Inferior parietal cortex (tissue), 1 donor: ENCODE results near the gene ZBTB11.
"Not testable (repeated sequence)": the region's sequence is repeated elsewhere in the genome, so short reads cannot be mapped to it uniquely, and the experiment has no call there.

Experiments
- DNase-seq: peaks from one replicate; pipeline ENCODE4 v3.0.0-alpha.2; 2016; ENCODE audit errors: extremely low spot score

The ZBTB11 gene

GRCh38 chr3:101643009-101643844 is 33.7 kb downstream of the ZBTB11 start:
- DNase-seq: no peak

DNA sequence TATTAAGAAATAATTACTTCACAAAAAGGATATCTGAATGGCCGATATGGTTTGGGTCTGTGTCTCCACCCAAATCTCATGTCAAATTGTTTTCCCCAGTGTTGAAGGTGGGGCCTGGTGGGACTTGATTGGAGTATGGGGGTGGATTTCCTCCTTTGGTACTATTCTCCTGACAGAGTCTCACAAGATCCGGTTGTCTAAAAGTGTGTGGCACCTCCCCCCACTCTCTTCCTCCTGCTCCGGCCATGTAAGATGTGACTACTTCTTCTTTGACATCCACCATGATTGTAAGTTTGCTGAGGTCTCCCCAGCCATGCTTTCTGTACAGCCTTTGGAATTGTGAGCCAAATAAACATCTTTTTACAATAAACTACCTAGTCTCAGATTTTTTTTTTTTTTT is 34.5 kb downstream of the ZBTB11 start:
- no peak for DNase-seq

- not testable (repeated sequence) for DNase-seq
These were observed 35.4 kb downstream of the ZBTB11 start for GRCh38 chr3:101641397-101642115.

GRCh38 chr3:101640256-101640655 is 36.7 kb downstream of the ZBTB11 start:
- no peak for DNase-seq

DNA sequence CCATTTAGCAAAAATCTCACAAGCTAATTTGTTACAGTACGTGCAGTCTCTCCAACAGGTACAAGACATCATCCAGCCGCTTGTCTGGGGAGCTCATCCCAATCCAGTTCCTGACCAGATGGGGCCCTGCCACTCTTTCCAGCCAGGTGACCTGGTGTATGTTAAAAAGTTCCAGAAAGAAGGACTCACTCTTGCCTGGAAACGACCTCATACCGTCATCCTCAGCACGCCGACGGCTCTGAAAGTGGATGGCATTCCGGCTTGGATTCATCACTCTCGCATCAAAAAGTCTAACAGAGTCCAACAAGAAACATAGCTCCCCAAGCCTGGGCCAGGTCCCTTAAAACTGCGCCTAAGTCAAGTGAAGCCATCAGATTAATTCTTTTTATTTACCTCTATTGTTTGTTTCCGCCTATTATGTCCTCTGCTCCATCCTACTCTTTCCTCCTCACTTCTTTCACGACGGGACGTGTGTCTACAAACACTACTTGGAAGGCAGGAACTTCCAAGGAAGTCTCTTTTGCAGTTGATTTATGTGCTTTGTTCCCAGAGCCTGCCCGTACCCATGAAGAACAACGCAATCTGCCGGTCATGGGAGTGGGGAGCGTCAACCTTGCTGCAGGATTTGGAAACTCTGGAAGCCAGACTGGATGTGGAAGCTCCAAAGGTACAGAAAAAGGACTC is 37.5 kb downstream of the ZBTB11 start:
- DNase-seq: no peak

- no peak for DNase-seq
These were observed 38.6 kb downstream of the ZBTB11 start for GRCh38 chr3:101638261-101638745.

GRCh38 chr3:101637451-101637850 is 39.5 kb downstream of the ZBTB11 start:
- DNase-seq: no peak

GRCh38 chr3:101635954-101636798 is 40.8 kb downstream of the ZBTB11 start:
- DNase-seq: peak; percentile 42

DNA sequence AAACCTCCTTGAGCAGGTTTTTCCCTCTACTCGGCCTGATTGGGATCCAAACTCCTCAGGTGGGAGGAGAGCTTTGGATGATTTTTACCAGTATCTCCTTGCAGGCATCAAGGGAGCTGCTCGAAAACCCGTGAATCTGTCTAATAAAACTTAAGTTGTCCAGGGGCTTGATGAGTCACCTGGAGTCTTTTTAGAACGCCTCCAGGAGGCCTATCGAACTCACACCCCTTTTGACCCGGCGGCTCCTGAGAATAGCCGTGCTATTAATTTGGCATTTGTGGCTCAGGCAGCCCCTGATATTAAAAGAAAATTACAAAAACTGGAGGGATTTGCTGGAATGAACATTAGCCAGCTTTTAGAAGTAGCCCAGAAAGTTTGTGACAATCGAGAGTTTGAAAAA is 41.6 kb downstream of the ZBTB11 start:
- no peak for DNase-seq

DNA sequence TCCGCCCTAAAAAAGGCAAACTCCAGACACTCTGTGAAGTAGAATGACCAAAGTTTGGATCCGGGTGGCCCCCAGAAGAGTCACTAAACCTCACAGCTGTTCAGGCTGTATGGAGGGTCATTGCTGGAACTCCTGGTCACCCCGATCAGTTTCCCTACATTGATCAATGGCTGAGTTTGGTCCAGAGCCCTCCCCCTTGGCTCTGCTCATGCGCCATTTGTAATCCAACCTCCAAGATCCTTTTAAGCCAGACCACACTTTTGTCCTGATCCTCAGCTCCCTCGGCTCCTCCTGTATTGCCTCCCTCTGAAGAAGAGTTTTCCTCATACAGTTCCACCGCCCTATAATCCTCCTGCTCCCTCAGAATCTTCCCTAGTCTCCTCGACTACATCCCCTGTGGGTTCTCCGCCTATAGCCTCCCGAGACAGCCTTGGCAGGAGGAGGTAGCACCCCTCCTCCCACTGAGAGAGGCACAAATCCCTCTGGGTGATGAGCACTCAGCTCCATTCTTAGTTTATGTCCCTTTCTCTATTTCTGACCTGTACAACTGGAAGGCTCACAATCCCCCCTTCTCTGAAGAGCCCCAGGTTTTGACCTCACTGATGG is 42.2 kb downstream of the ZBTB11 start:
- no peak for DNase-seq

DNA sequence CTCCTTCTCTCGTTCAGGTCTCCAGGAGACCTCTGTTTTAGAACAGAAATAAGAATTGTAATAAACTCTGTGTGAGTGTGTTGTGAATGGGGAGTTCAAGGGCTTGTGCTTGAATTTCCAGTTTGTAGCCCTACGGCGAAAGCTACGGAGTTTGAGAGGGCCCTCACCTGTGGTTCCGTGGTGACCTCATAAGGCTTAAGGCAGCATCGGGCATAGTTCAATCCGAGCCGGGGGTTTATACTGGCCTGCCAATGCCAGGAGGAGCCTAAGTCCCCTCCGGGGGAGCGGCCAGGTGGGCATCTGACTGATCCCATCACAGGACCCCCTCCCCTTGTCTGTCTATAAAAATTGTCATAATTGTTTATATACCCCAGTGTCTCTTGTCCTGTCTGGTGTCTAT is 43.7 kb downstream of the ZBTB11 start:
- no peak for DNase-seq

GRCh38 chr3:101632586-101632985 is 44.3 kb downstream of the ZBTB11 start:
- DNase-seq: no peak

GRCh38 chr3:101631959-101632358 is 45.0 kb downstream of the ZBTB11 start:
- DNase-seq: not testable (repeated sequence)

DNA sequence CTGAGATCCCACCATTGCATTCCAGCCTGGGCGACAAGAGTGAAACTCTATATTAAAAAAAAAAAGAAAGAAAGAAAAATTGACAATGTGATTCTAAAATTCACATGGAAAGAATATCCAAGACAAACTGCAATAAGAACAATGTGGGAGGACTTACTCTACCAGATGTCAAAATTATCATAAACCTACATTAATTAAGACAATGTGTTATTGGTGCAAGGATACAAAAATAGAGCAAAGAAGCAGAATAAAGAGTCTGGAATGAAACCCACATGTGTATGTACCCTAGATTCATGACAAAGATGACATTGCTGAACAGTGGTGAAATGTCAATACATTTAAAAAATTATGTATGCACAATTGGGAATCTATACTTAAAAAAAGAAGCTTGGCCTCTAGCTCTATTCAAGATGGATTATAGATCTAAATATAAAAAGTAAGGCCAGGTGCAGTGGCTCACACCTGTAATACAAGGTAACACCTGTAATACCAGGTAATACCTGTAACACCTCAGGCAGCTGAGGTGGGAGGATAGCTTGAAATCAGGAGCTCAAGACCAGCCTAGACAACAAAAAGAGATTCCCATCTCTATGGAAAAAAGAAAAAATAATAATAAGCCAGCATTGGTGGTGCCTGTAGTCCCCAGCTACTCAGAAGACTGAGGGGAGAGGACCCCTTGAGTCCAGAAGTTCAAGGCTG is 45.7 kb downstream of the ZBTB11 start:
- no peak for DNase-seq

GRCh38 chr3:101629219-101629618 is 47.7 kb downstream of the ZBTB11 start:
- no peak for DNase-seq

DNA sequence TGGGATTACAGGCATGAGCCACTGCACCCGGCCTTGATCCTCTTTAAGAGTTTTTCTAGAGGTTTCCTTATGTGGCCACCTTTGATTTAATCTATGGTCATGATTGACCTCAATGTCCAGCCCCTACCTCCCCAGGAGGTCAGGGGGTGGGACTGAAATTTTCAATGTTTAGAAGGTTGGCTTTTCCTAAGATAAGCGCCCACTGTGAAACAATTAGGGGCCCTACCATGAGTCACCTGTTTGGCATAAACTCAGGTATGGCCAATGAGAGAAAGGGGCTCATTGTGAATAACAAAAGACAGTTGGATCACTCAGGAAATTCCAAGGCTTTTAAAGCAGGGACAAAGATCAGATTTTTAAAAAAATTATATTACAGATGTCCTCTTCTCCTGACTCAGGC is 51.1 kb downstream of the ZBTB11 start:
- DNase-seq: no peak

DNA sequence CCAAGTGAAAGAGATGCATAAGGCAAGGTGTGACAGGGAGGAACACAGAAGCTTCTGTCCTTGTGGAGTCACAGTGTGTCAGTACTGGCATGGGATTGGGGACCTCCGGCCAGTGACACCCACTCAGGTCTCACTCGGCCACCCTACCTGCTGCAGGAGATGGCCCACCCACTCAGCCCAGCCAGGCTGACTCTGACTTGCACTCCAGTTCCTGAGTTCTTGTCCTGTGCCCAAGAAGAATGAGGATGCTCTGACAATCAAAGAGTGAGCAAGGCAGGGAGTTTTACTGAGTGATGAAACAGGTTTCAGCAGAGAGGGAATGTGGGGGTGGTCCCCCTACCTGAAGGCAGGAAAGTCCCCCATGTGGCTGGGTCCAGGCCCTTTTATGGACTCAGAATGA is 52.1 kb downstream of the ZBTB11 start:
- DNase-seq: no peak

GRCh38 chr3:101623656-101624055 is 53.3 kb downstream of the ZBTB11 start:
- no peak for DNase-seq

DNA sequence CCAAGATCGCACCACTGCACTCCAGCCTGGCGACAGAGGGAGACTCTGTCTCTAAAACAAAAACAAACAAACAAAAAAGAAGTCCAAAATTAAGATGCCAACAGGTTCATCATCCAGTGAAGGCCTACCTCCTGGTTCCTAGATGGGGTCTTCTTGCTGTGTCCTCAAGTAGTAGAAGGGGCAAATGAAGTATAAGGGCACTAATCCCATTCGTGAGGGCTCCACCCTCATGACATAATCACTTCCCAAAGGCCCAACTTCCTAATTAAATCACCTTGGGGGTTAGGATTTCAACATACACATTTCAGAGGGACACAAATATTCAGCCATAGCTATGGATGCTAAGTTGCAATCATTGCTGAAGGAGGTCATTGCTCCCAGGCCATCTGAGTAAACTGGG is 57.2 kb downstream of the ZBTB11 start:
- no peak for DNase-seq

DNA sequence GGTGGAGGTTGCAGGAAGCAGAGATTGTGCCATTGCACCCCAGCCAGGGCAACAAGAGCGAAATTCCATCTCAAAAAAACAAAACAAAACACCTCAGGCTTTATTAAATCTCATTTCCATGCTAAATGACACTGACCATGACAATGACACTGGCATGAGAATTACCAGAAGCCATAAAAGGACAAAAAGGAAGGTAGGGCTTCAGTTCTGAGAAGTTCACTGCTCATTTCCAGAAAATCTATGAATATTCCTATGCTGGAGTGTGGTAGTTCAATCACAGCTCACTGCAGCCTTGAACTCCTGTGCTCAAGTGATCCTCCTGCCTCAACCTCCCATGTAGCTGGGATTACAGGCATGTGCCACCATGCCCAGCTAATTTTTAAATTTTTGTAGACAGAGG is 58.2 kb downstream of the ZBTB11 start:
- DNase-seq: no peak
